Kidney epithelial cell (primary cell): ENCODE results near the gene PACRG. TPM values are rescaled to one million over a fixed set of nuclear protein-coding genes. Genes with fewer than 3 reads are reported as not detected.

Source experiments
- DNase-seq: peaks from one replicate; pipeline ENCODE4 v3.0.0-alpha.2; 2010; ENCODE audit warnings: low read depth
- H3K27me3 ChIP-seq: 2 replicates; pipeline ENCODE4 v1.6.0; 2011; ENCODE audit warnings: low read length; ENCODE audit not compliant: control insufficient read depth, insufficient read depth
- H3K36me3 ChIP-seq: 2 replicates; pipeline ENCODE4 v1.5.1; 2011; ENCODE audit warnings: low read length; ENCODE audit not compliant: control insufficient read depth, insufficient read depth
- H3K4me3 ChIP-seq: 2 replicates; pipeline ENCODE4 v1.5.1; 2011; ENCODE audit warnings: low read depth, mild to moderate bottlenecking, control low read depth, low read length
- total RNA-seq: library from RNA; depleted of rRNA; stranded (reverse); fragments of >200 nt; gene quantifications from 2 replicates; pipeline ENCODE4 v1.2.3, GENCODE V29; 2015
- TF ChIP-seq, protein P1 (sequence below): IDR thresholded peaks from 2 replicates; pipeline ENCODE4 v1.5.1; 2011; ENCODE audit warnings: mild to moderate bottlenecking, moderate library complexity, low read length, control low read depth, inconsistent platforms; ENCODE audit not compliant: insufficient read depth, poor library complexity, severe bottlenecking

The PACRG gene
- total RNA-seq, 1 donor from 2014 or later = 0.29 TPM

DNA sequence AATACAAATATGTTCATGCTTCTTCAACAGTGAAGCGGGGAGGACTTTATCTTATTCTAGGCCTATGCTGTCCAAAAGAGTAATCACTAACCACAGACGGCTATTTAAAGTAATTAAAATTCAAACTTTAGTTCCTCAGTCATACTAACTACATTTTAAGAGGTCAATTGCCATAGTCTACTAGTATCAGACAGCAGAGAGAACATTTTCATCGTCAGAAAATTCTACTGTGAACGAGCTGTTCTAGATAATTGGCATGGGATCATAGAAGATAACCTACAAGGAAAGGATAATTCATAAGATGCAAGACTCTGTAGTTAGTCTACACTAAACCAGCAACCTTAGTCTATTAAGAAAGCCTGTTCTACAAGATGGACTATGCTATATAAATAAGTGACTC, 44.6 kb upstream of the PACRG start:
- TF ChIP-seq, protein P1, sequence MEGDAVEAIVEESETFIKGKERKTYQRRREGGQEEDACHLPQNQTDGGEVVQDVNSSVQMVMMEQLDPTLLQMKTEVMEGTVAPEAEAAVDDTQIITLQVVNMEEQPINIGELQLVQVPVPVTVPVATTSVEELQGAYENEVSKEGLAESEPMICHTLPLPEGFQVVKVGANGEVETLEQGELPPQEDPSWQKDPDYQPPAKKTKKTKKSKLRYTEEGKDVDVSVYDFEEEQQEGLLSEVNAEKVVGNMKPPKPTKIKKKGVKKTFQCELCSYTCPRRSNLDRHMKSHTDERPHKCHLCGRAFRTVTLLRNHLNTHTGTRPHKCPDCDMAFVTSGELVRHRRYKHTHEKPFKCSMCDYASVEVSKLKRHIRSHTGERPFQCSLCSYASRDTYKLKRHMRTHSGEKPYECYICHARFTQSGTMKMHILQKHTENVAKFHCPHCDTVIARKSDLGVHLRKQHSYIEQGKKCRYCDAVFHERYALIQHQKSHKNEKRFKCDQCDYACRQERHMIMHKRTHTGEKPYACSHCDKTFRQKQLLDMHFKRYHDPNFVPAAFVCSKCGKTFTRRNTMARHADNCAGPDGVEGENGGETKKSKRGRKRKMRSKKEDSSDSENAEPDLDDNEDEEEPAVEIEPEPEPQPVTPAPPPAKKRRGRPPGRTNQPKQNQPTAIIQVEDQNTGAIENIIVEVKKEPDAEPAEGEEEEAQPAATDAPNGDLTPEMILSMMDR = no peak
- no peaks in the 10 kb centered on the region for H3K36me3 ChIP-seq
- DNase-seq = no peak

DNA sequence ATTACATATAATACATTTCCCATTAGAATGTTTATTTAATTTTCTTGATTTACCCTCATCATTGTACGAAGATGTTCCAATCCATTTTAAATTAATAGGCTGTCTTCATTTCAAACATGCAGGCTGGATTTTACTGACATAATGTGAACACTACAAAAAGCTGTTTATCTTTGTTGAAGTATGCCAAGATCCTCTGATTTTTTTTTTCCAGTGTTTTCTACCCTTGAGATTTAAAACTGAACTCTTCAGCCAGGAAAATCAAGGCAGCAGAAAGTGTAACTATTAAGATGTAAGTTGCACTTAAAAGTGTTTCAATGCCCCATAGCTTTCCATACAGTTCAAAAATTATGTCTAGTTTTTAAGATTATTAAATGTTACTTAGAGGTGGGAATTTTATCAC, 43.7 kb upstream of the PACRG start:
- DNase-seq = no peak
- Histone ChIP-seq H3K4me3 (no peak overlapping the region), H3K36me3 (no peaks in the 10 kb centered on the region), H3K27me3 (no peaks in the 10 kb centered on the region)
- TF ChIP-seq, protein P1 = no peak

More for the DNA sequence above, 44.6 kb upstream of the PACRG start:
- no peak overlapping the region for H3K4me3 ChIP-seq
- no peaks in the 10 kb centered on the region for H3K27me3 ChIP-seq

DNA sequence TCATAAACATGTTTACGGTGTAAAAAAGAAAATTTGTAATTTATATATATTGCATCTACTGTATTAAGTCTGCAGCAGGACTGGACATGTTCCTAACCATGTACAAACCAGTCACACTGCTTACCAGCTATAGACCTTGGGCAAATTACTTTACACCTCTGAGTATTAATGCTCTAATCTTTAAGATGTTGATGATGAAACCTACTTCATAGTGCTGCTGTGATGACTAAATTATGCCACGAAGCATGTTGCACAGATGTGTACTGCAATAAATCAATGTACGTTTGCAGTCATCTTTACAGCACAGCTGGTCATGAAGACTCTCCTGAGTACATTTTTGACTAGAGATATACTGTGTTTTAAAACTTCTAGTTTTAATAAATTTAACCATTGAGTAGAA, 42.8 kb upstream of the PACRG start:
- DNase-seq = no peak
- H3K4me3 ChIP-seq = no peak overlapping the region
- no peaks in the 10 kb centered on the region for H3K36me3 ChIP-seq
- H3K27me3 ChIP-seq = no peaks in the 10 kb centered on the region
- TF ChIP-seq, protein P1 = no peak

DNA sequence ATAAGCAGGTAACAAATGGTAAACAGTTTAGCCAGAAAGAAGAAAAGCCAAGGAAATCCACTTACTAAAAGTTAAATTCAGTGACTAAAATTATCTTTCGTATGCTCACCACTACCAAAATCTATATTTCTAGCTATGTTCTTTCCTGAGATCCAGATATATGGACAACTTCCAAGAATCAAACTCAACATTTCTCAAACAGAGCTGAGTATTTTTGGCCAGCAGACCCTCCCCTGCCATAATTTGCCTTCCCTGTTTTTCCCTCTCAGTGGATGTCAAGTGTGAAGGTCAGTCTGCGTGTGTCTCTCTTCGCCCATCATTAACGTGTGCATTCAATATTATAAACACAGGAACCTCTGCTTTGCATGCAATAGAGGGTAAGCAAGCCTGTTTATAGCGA, 42.2 kb upstream of the PACRG start:
- no peaks in the 10 kb centered on the region for H3K27me3 ChIP-seq
- no peak for DNase-seq
- H3K4me3 ChIP-seq = no peak overlapping the region
- TF ChIP-seq, protein P1 = no peak
- H3K36me3 ChIP-seq = no peaks in the 10 kb centered on the region

DNA sequence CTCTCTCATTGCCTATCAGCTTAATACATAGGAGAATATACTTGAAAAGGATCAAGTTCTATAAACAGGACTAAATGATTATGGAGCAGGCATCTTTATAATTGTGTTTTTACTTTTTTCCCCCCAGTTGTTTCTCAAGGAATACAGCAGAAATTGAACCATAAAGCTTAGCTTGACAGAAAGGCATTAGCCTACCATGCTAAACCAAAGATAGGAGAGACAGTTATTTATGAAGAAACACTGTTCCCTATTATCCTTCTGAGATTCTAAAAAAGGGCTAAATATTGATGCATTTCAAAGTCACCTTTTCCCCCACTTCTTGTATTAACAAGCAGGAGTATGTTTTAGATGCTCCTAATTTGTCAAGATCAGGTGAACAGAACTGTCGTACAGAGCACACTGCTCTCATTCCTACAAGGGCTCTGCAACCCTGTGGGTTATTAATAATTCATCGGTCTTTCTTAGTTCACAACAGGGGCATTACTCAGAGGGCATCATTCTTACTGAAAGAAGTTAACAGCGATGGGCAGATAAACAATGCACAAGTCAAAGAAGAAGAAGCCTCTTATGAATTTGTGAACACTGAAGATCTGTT, 38.9 kb upstream of the PACRG start:
- no peak for DNase-seq
- no peak overlapping the region for H3K4me3 ChIP-seq
- no peaks in the 10 kb centered on the region for H3K36me3 ChIP-seq
- TF ChIP-seq, protein P1 = no peak
- H3K27me3 ChIP-seq = no peaks in the 10 kb centered on the region

DNA sequence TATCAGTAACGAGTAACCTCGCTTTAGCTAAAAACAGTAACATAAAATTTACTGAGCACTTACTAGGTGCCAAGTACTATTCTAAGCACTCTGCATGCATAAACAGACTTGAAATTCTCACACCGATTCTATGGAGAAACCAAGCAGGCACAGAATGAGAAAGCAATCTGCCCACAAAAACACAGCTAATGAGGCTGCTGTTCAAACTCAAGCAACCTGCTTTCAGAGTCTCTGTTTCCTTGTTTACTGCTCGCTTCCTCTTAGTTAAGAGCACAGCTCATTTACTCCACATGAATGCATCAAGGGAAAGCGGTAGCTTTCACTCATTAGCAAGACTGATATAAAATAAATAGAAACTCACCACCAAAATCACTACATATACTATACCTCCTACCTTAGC, 37.6 kb upstream of the PACRG start:
- no peaks in the 10 kb centered on the region for H3K36me3 ChIP-seq
- H3K4me3 ChIP-seq = no peak overlapping the region
- H3K27me3 ChIP-seq = no peaks in the 10 kb centered on the region
- no peak for DNase-seq
- TF ChIP-seq, protein P1 = no peak
